ENCODE results near the gene PPM1J. TPM values are rescaled to one million over a fixed set of nuclear protein-coding genes. Genes with fewer than 3 reads are reported as not detected.

PPM1J gene
- total RNA-seq, 1 donor from 2014 or later, result 1.8 TPM

- Histone ChIP-seq H3K9ac (no peak overlapping the region), H4K20me1 (ENCODE audit: low read depth) (peaks cover 14% of the 10 kb centered on the region), H3K27ac (no peak overlapping the region), H3K9me3 (ENCODE audit: low read depth) (no peaks in the 10 kb centered on the region), H3F3A (ENCODE audit: low read depth) (no peaks in the 10 kb centered on the region), H3K4me2 (no peak overlapping the region), H2AFZ (replicated peaks) (no peak overlapping the region), H3K79me2 (ENCODE audit: low read depth) (no peaks in the 10 kb centered on the region), H3K4me3 (no peak overlapping the region), H3K27me3 (no peaks in the 10 kb centered on the region), H3K36me3 (no peaks in the 10 kb centered on the region), H3K4me1 (no peaks in the 10 kb centered on the region)
- H3K4me1 Mint-ChIP-seq, result no peaks in the 10 kb centered on the region
- TF ChIP-seq EZH2 (IDR thresholded peaks at IDR 0.05) (no peak), EZH2phosphoT487 (IDR thresholded peaks at IDR 0.05) (no peak), CTCF (IDR thresholded peaks at IDR 0.05) (no peak)
- H3K27ac Mint-ChIP-seq, result no peak overlapping the region
- peaks cover 28% of the 10 kb centered on the region for H3K36me3 Mint-ChIP-seq
- no peak overlapping the region for H3K4me3 Mint-ChIP-seq
- DNase-seq (ENCODE audit: low spot score), result no peak
- no peaks in the 10 kb centered on the region for H3K9me3 Mint-ChIP-seq
- H3K27me3 Mint-ChIP-seq (ENCODE audit: insufficient read depth, low read depth), result no peaks in the 10 kb centered on the region
These were observed 27.2 kb downstream of the PPM1J start for GRCh38 chr1:112687785-112688496.

DNA sequence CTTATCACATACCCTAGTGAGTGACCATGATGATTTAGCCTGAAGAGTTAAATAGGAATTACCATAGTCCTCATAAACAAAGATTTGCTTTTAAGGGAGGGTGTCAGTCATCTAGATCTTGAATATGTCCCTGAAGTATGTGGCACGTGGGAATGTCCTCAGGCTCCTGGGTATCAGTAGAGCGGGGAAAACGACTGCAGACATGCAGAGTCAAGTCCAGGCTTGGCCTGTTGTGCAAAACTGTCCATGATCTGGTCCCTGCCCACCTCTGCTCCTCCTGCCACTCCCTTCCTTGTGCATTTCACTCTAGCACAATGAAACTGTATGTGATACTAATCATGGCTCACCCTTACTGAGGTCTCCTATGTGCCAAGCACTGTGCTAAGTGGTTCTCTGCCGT lies 27.8 kb downstream of the PPM1J start:
- Histone ChIP-seq H3K4me3 (no peak overlapping the region), H2AFZ (replicated peaks) (no peak overlapping the region), H3K4me1 (no peaks in the 10 kb centered on the region), H3K9me3 (ENCODE audit: low read depth) (no peaks in the 10 kb centered on the region), H4K20me1 (ENCODE audit: low read depth) (peaks cover 14% of the 10 kb centered on the region), H3K4me2 (no peak overlapping the region), H3K9ac (no peak overlapping the region), H3K36me3 (no peaks in the 10 kb centered on the region), H3K79me2 (ENCODE audit: low read depth) (peaks cover 1% of the 10 kb centered on the region), H3K27ac (no peak overlapping the region), H3F3A (ENCODE audit: low read depth) (no peaks in the 10 kb centered on the region), H3K27me3 (no peaks in the 10 kb centered on the region)
- no peak for DNase-seq (ENCODE audit: low spot score)
- TF ChIP-seq EZH2 (IDR thresholded peaks at IDR 0.05), result no peak
- no peaks in the 10 kb centered on the region for H3K27me3 Mint-ChIP-seq (ENCODE audit: insufficient read depth, low read depth)
- H3K4me1 Mint-ChIP-seq, result no peaks in the 10 kb centered on the region
- no peak overlapping the region for H3K27ac Mint-ChIP-seq
- H3K9me3 Mint-ChIP-seq, result no peaks in the 10 kb centered on the region
- peaks cover 27% of the 10 kb centered on the region for H3K36me3 Mint-ChIP-seq
- H3K4me3 Mint-ChIP-seq, result no peak overlapping the region

DNA sequence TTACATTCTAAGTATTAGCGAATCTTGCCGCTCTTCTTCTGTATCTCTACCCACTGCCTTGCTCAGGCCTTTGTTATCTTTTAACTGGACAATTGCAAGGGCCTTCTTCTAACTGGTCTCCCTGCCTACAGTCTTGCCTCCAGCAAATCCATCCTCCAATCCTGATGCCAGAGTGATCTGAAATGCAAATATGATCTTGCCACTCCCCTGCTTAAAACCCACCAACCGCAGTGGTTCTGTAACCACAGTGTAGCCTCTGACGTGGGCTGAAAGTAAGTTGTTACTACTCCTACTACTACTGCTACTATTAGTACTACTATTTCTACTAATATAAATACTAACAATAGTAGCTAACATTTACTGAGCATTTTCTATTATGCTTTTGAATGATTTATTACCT lies 28.3 kb downstream of the PPM1J start:
- Mint-ChIP-seq H3K9me3 (no peaks in the 10 kb centered on the region), H3K27ac (no peak overlapping the region), H3K4me3 (no peak overlapping the region), H3K4me1 (no peaks in the 10 kb centered on the region), H3K27me3 (ENCODE audit: insufficient read depth, low read depth) (no peaks in the 10 kb centered on the region), H3K36me3 (peaks cover 23% of the 10 kb centered on the region)
- Histone ChIP-seq H3F3A (ENCODE audit: low read depth) (no peaks in the 10 kb centered on the region), H3K27ac (no peak overlapping the region), H3K36me3 (no peaks in the 10 kb centered on the region), H3K79me2 (ENCODE audit: low read depth) (peaks cover 5% of the 10 kb centered on the region), H3K4me2 (no peak overlapping the region), H3K9me3 (ENCODE audit: low read depth) (no peaks in the 10 kb centered on the region), H3K4me3 (no peak overlapping the region), H2AFZ (replicated peaks) (no peak overlapping the region), H3K4me1 (no peaks in the 10 kb centered on the region), H3K27me3 (no peaks in the 10 kb centered on the region), H3K9ac (no peak overlapping the region), H4K20me1 (ENCODE audit: low read depth) (peaks cover 14% of the 10 kb centered on the region)
- TF ChIP-seq EZH2 (IDR thresholded peaks at IDR 0.05) (no peak), CTCF (IDR thresholded peaks at IDR 0.05) (no peak), EZH2phosphoT487 (IDR thresholded peaks at IDR 0.05) (no peak)
- DNase-seq (ENCODE audit: low spot score), result no peak

DNA sequence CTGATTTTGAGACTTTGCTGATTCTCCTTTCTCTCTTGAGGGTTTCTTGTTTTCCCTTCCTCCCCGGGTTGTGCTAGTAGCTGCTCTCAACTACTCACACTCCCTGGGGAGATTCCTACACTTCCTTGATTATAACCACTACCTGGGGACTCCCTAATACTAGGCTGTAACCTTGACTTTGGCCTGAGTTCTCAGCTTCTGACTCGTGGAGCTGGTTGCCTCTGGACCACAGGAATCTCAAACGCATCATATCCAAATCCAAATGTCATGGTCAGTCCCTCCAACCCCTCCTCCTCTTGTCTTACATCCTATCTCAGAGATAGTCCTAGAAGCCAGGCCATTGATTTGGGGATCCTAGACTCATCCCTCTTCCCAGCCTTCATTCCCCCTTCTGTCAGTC lies 28.7 kb downstream of the PPM1J start:
- TF ChIP-seq CTCF (IDR thresholded peaks at IDR 0.05) (no peak), EZH2 (IDR thresholded peaks at IDR 0.05) (no peak), EZH2phosphoT487 (IDR thresholded peaks at IDR 0.05) (no peak)
- Mint-ChIP-seq H3K4me1 (no peaks in the 10 kb centered on the region), H3K9me3 (no peaks in the 10 kb centered on the region), H3K36me3 (peaks cover 21% of the 10 kb centered on the region), H3K27me3 (ENCODE audit: insufficient read depth, low read depth) (no peaks in the 10 kb centered on the region), H3K4me3 (no peak overlapping the region), H3K27ac (no peak overlapping the region)
- H3K36me3 ChIP-seq, result no peaks in the 10 kb centered on the region
- H3K9me3 ChIP-seq (ENCODE audit: low read depth), result no peaks in the 10 kb centered on the region
- no peaks in the 10 kb centered on the region for H3K27me3 ChIP-seq
- H3K4me1 ChIP-seq, result no peaks in the 10 kb centered on the region
- DNase-seq (ENCODE audit: low spot score), result no peak
- no peak overlapping the region for H2AFZ ChIP-seq (replicated peaks)
- no peak overlapping the region for H3K27ac ChIP-seq
- peaks cover 14% of the 10 kb centered on the region for H4K20me1 ChIP-seq (ENCODE audit: low read depth)
- no peak overlapping the region for H3K4me2 ChIP-seq
- H3K9ac ChIP-seq, result no peak overlapping the region
- H3K79me2 ChIP-seq (ENCODE audit: low read depth), result peaks cover 5% of the 10 kb centered on the region
- no peak overlapping the region for H3K4me3 ChIP-seq
- H3F3A ChIP-seq (ENCODE audit: low read depth), result no peaks in the 10 kb centered on the region
